HG03439 (cell line): ENCODE results near the gene CKMT1B.
"Not testable (repeated sequence)": the region's sequence is repeated elsewhere in the genome, so short reads cannot be mapped to it uniquely, and the experiment has no call there.

Experiments
- ATAC-seq: cut with Tn5 transposase; IDR thresholded peaks from one replicate; pipeline ENCODE4 v1.9.1; 2021; ENCODE audit warnings: mild to moderate bottlenecking, moderate library complexity; ENCODE audit not compliant: unreplicated experiment

Gene CKMT1B

GRCh38 chr15:43593328-43594190 lies at the start of gene CKMT1B:
TSS of gene CKMT1B (plus strand) at chr15:43594027. CDS start at chr15:43594219, 192 bp downstream.
- not testable (repeated sequence) for ATAC-seq

GRCh38 chr15:43544266-43544665 lies 49.6 kb upstream of the CKMT1B start:
- ATAC-seq = no peak

- no peak for ATAC-seq
Observed at GRCh38 chr15:43545426-43545825, 48.4 kb upstream of the CKMT1B start.

GRCh38 chr15:43547539-43547938 lies 46.3 kb upstream of the CKMT1B start:
- no peak for ATAC-seq

GRCh38 chr15:43550527-43551363 lies 43.1 kb upstream of the CKMT1B start:
- no peak for ATAC-seq

- ATAC-seq = no peak
Observed at GRCh38 chr15:43552256-43552655, 41.6 kb upstream of the CKMT1B start.

- no peak for ATAC-seq
Observed at GRCh38 chr15:43552986-43553385, 40.8 kb upstream of the CKMT1B start.

GRCh38 chr15:43562753-43563152 lies 31.1 kb upstream of the CKMT1B start:
- not testable (repeated sequence) for ATAC-seq

GRCh38 chr15:43563793-43564192 lies 30.0 kb upstream of the CKMT1B start:
- not testable (repeated sequence) for ATAC-seq

GRCh38 chr15:43566615-43567014 lies 27.2 kb upstream of the CKMT1B start:
- not testable (repeated sequence) for ATAC-seq

GRCh38 chr15:43574607-43575006 lies 19.2 kb upstream of the CKMT1B start:
- ATAC-seq = not testable (repeated sequence)

GRCh38 chr15:43589778-43590466 lies 3.9 kb upstream of the CKMT1B start, which contains the start of gene PPIP5K1:
TSS of gene PPIP5K1 (minus strand) at chr15:43590208. CDS start at chr15:43584504, 5,704 bp downstream.
- ATAC-seq = peak; percentile 99

- ATAC-seq = not testable (repeated sequence)
Observed at GRCh38 chr15:43592841-43593240, 986 bp upstream of the CKMT1B start.

- ATAC-seq = not testable (repeated sequence)
Observed at GRCh38 chr15:43599131-43599530, 5.3 kb downstream of the CKMT1B start.

GRCh38 chr15:43600200-43600599 lies 6.4 kb downstream of the CKMT1B start:
- not testable (repeated sequence) for ATAC-seq

GRCh38 chr15:43602233-43602632 lies 8.4 kb downstream of the CKMT1B start:
- ATAC-seq = not testable (repeated sequence)

GRCh38 chr15:43617750-43618149 lies 23.9 kb downstream of the CKMT1B start:
- ATAC-seq = not testable (repeated sequence)

- not testable (repeated sequence) for ATAC-seq
Observed at GRCh38 chr15:43618700-43619099, 24.9 kb downstream of the CKMT1B start, which contains the start of gene STRC. TSS of gene STRC (minus strand) at chr15:43618800. CDS start at chr15:43618722, 78 bp downstream.

GRCh38 chr15:43622068-43622799 lies 28.4 kb downstream of the CKMT1B start:
- ATAC-seq = not testable (repeated sequence)

- no peak for ATAC-seq
Observed at GRCh38 chr15:43625106-43625505, 31.3 kb downstream of the CKMT1B start.
